ENCODE results near the gene CHDH.

The CHDH gene

GRCh38 chr3:53846134-53846850, at the start of gene CHDH, which contains the start of gene IL17RB:
Gene CHDH, minus strand, starts transcription at chr3:53846419. Its CDS starts 22,411 bp downstream, at chr3:53824008.
Gene IL17RB, plus strand, starts transcription at chr3:53846568. Its CDS starts 21 bp downstream, at chr3:53846589.
- peak; percentile 64 for DNase-seq (ENCODE audit: low read depth, low spot score)

GRCh38 chr3:53892286-53892637, 46.0 kb upstream of the CHDH start:
- DNase-seq (ENCODE audit: low read depth, low spot score) = no peak

GRCh38 chr3:53891497-53892285, 45.5 kb upstream of the CHDH start, which contains the start of gene SELENOK:
Gene SELENOK, minus strand, starts transcription at chr3:53891859.
- DNase-seq (ENCODE audit: low read depth, low spot score) = peak; percentile 99

GRCh38 chr3:53890726-53891475, 44.7 kb upstream of the CHDH start:
- peak; percentile 55 for DNase-seq (ENCODE audit: low read depth, low spot score)

- DNase-seq (ENCODE audit: low read depth, low spot score) = no peak
These were observed 42.0 kb upstream of the CHDH start for GRCh38 chr3:53888232-53888631.

- DNase-seq (ENCODE audit: low read depth, low spot score) = no peak
These were observed 41.2 kb upstream of the CHDH start for GRCh38 chr3:53887446-53887845.

- DNase-seq (ENCODE audit: low read depth, low spot score) = no peak
These were observed 39.0 kb upstream of the CHDH start for GRCh38 chr3:53885239-53885638.

GRCh38 chr3:53884623-53885022, 38.4 kb upstream of the CHDH start:
- DNase-seq (ENCODE audit: low read depth, low spot score) = no peak

GRCh38 chr3:53883008-53883407, 36.8 kb upstream of the CHDH start:
- no peak for DNase-seq (ENCODE audit: low read depth, low spot score)

GRCh38 chr3:53881691-53882593, 35.7 kb upstream of the CHDH start, which contains the start of gene ACTR8:
Gene ACTR8, minus strand, starts transcription at chr3:53882152. Its CDS starts 51 bp downstream, at chr3:53882101.
- DNase-seq (ENCODE audit: low read depth, low spot score) = peak; percentile 95

GRCh38 chr3:53880396-53881345, 34.5 kb upstream of the CHDH start:
- DNase-seq (ENCODE audit: low read depth, low spot score) = peak; percentile 61

GRCh38 chr3:53865732-53866499, 19.7 kb upstream of the CHDH start:
- no peak for DNase-seq (ENCODE audit: low read depth, low spot score)

GRCh38 chr3:53863145-53863544, 16.9 kb upstream of the CHDH start:
- DNase-seq (ENCODE audit: low read depth, low spot score) = no peak

GRCh38 chr3:53862241-53862640, 16.0 kb upstream of the CHDH start:
- no peak for DNase-seq (ENCODE audit: low read depth, low spot score)

- DNase-seq (ENCODE audit: low read depth, low spot score) = no peak
These were observed 14.0 kb upstream of the CHDH start for GRCh38 chr3:53860196-53860595.

- DNase-seq (ENCODE audit: low read depth, low spot score) = no peak
These were observed 13.0 kb upstream of the CHDH start for GRCh38 chr3:53859178-53859577.

GRCh38 chr3:53858096-53858741, 12.0 kb upstream of the CHDH start:
- no peak for DNase-seq (ENCODE audit: low read depth, low spot score)

- DNase-seq (ENCODE audit: low read depth, low spot score) = no peak
These were observed 10.7 kb upstream of the CHDH start for GRCh38 chr3:53856964-53857363.

- peak; percentile 24 for DNase-seq (ENCODE audit: low read depth, low spot score)
These were observed 4.7 kb upstream of the CHDH start for GRCh38 chr3:53850895-53851294.
